HG03103 (cell line): ENCODE data around the gene VMP1.
"Not testable (repeated sequence)": the region's sequence is repeated elsewhere in the genome, so short reads cannot be mapped to it uniquely, and the experiment has no call there.

Experiments used
- ATAC-seq: cut with Tn5 transposase; IDR thresholded peaks from one replicate; pipeline ENCODE4 v1.9.1; 2021; ENCODE audit warnings: low read depth; ENCODE audit not compliant: unreplicated experiment

The VMP1 gene

GRCh38 chr17:59802160-59802559, 94.7 kb downstream of the VMP1 start:
- ATAC-seq: no peak

GRCh38 chr17:59804901-59805465, 97.5 kb downstream of the VMP1 start:
- no peak for ATAC-seq

DNA sequence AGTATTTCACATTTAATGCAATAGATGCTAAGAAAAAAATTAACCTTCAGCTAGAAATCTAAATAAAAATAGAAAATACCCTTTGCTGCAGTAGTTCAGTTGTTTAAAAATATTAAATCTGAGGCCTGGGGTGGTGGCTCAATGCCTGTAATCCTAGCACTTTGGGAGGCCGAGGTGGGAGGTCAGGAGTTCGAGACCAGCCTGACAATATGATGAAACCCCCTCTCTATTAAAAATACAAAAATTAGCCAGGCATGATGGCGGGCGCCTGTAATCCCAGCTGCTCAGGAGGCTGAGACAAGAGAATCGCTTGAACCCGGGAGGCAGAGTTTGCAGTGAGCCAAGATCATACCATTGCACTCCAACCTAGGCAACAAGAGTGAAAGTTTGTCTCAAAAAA, 98.9 kb downstream of the VMP1 start:
- not testable (repeated sequence) for ATAC-seq

- no peak for ATAC-seq
Measured at GRCh38 chr17:59807892-59808509, 100.5 kb downstream of the VMP1 start.

DNA sequence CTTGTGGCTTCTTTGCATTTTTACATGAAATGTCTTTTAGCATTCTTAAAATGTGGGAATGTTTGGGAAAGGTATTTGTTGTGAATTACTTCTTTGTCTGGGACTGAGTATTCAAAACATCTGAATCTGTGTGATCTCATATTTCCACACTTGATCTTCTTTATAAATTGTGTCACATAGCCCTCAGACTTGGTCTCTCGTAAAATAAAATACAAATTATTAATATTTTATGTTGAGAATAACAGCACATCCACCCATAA, 103.4 kb downstream of the VMP1 start:
- ATAC-seq: no peak

DNA sequence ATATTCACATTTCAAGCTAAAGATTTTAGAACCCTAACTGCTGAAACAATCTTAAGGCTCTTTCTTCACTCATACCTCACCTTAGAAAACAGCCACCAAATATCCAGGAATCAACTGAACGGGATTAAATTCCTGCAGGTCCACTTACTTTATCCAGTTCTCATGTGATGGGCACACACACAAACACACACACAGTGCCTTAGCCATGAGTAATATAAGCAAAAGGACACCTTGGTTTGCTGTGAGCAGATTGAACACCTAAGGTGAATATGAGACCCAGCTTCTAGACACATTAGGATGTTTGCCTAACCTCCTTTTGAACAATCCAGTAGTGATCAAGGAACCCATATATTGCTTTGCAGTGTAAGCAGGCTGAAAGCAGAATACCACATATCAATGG, 103.8 kb downstream of the VMP1 start:
- ATAC-seq: no peak

DNA sequence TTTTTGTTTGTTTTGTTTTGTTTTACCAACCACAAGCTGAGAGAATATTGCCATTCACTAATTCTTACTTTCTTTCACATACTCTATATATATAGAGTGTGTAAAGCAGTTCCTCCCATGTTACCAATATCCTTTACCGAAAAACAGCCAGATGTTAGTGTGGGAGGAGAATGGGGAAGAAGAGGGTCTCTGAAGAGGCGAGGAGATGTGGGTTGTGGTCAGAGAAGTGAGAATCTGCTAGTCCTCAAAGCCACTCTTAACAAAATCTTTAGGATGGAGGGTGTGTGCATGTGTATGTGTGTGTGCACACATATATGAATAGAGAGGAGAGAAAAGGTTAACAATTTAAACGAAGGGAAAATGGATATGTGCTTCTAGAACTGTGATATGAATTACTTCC, 104.7 kb downstream of the VMP1 start:
- no peak for ATAC-seq

- no peak for ATAC-seq
Measured at GRCh38 chr17:59814276-59814675, 106.8 kb downstream of the VMP1 start.

- ATAC-seq: no peak
Measured at GRCh38 chr17:59814685-59815084, 107.2 kb downstream of the VMP1 start.

- no peak for ATAC-seq
Measured at GRCh38 chr17:59815965-59816364, 108.5 kb downstream of the VMP1 start.

DNA sequence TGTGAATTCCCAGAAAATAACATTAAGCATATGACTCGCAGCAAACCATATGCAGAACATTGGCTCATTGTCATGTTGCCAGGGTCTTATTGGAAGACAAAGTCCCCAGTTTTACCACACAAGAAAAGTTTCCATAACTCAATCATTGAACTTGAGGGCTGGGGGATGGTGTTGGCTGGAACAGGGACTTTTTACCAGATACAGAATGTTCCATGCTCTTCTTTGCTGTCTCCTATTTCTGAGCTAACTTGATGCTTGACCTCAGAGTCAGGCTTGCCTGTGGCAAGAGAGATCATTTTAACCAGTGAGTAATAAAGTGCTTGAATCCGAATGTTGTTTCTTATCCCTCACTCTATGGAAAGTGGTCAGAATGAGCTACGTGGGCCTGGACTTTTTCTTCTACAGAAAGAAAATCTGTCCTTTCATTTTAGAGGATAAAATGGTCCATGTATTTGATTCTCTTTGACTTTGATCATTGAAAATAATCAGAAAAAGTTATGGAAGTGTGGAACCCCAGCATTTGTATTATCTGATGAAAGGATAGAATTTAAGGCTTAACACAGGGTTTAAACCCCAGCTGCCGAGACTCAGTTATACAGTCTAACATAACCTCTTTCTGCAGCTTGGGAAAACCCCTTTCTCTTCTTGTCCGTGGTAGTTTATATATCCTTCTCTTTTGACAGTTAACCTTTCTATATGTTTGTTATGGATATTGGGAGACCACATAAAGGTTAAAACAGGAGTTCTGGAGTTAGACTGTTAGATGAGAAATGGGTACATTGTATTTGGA, 118.3 kb downstream of the VMP1 start:
- no peak for ATAC-seq

GRCh38 chr17:59826706-59827453, 119.4 kb downstream of the VMP1 start:
- no peak for ATAC-seq

DNA sequence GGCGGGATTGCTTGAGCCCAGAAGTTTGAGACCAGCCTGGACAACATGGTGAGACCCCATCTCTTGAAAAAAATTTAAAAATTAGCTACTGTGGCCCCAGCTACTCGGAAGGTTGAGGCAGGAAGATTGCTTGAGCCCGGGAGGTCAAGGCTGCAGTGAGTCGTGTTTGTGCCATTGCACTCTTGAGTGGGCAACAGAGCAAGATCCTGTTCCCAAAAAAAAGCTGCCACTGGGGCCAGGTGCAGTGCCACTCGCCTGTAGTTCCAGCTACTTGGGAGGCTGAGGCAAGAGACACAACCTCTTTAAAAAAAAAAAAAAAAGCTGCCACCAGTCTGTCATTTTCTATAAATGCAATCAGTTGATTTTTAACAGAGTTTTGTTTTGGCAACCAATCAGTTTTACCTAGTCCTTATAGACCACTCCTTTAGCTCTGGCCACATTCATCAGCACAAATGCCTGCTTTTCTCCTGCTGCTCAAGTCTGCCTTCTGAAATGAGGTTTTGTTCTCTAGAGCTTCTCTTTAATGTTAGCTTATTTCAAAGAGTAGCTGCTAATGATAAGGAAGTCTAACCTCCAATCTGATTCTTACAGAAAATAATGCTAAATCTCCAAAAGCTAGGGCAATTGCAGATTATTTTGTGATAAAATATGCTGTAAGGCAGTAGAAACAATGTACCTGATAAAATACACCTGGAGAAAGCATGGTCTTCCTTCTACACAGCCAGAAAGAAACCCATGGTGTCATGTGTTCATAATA, 120.4 kb downstream of the VMP1 start:
- no peak for ATAC-seq

- ATAC-seq: no peak
Measured at GRCh38 chr17:59828478-59828760, 121.0 kb downstream of the VMP1 start.

- not testable (repeated sequence) for ATAC-seq
Measured at GRCh38 chr17:59828819-59829216, 121.4 kb downstream of the VMP1 start.

DNA sequence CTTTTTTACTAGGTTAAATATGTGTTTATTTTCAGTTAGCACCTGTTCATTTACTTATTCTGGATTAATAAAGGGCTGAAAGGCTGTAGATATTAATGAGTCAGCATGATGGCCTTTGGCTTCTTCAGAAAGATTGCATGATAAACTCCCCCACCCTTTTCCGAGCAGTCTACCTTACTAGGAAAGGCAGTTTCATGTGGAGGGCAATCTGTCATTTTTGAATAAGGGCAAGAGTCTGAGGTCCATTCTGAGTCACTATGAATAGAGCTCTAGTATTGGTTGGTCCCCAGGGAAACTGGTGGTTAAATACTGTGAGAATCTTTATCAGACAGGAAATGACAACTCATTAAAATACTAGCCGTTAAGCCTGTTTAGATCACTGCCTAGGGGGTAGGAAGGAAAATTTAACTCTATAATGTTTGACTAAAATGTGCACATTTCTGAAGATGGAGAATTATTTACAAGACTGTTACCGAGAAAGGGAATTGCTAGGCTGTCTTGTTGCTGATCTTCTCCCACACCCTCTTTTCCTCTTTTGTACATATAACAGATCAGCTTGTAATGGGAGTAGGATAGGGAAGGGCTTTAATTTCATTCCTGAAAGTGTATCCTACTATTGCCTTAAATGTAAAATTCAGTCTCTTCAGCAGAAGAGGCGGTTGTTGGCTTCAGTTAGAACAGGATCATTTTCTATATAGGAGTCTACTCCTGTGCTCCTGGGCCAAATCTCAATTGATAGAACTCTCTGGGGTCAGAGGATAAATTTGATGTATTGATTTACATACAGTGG, 122.0 kb downstream of the VMP1 start:
- ATAC-seq: peak; percentile 61

DNA sequence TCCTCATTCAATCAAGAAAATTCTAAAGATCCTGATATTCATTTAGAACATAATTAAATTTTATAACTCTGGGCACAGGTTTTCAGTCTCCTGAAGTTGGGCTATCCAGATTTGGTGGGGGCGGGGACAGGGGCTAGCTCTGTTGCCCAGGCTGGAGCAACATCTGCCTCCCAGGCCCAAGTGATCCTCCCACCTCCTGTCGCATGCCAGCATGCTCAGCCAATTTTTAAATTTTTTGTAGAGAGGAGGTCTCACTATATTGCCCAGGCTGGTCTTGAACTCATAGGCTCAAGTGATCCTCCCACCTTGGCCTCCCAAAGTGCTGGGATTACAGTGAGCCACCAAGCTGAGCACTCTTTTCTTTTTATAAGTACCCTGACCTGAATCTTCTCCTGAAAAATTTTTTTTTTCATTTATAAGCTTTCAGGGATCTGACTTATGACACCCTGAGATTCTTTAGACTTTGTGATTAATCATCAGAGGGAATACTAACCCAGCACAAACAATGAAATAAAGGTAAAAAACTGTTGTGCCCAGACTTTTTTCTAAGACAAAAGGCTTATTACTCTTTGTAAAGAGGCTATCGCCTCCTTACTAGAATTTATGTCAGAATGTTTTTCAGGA, 122.7 kb downstream of the VMP1 start:
- ATAC-seq: no peak

GRCh38 chr17:59830846-59831486, 123.5 kb downstream of the VMP1 start:
- no peak for ATAC-seq

- ATAC-seq: no peak
Measured at GRCh38 chr17:59832883-59833379, 125.5 kb downstream of the VMP1 start.
